Motor neuron (in vitro differentiated cells): Measurements from ENCODE around the gene CAMK2G. TPM values are rescaled to one million over a fixed set of nuclear protein-coding genes. Genes with fewer than 3 reads are reported as not detected.
A peak's percentile ranks its signal among the peaks of the same experiment; 100 is the strongest.
"Not testable (repeated sequence)": the region's sequence is repeated elsewhere in the genome, so short reads cannot be mapped to it uniquely, and the experiment has no call there.

Experiments used
- ATAC-seq, 8 experiments: fragments of 200-7000 bp; cut with Tn5 transposase; replicated peaks in 6 of 8; 2 replicates each; pipeline ENCODE4 v1.8.0; 2021; ENCODE audit warnings: mild to moderate bottlenecking in 8 of 8, moderate library complexity in 8 of 8
- H3K27ac ChIP-seq, 2 donors: fragments of 250-450 bp; sonication (Bioruptor Pico); 2 replicates each; pipeline ENCODE4 v1.9.0; 2021; ENCODE audit warnings: antibody characterized with exemption in 2 of 2, mild to moderate bottlenecking in 2 of 2, moderate library complexity in 1 of 2
- H3K4me1 ChIP-seq, 2 donors: fragments of 250-450 bp; sonication (Bioruptor Pico); replicated peaks in 1 of 2; 2 replicates each; pipeline ENCODE4 v1.6.1; 2021; ENCODE audit warnings: antibody characterized with exemption in 2 of 2, mild to moderate bottlenecking in 2 of 2, moderate library complexity in 1 of 2
- H3K4me3 ChIP-seq, 5 donors: fragments of 250-450 bp; sonication (Bioruptor Pico); 2 replicates each; pipeline ENCODE4 v1.9.0; 2021; ENCODE audit warnings: antibody characterized with exemption in 5 of 5, mild to moderate bottlenecking in 5 of 5, moderate library complexity in 4 of 5
- WGBS, 10 experiments: fragments of 450-650 bp; shearing (Covaris generic); methylation state at CpG; one replicate each; pipeline ENCODE4 v1.0.0; 2022; 5-methylcytosine and 5-hydroxymethylcytosine counted together
- in situ Hi-C, 9 experiments: fragments of 400-800 bp; cut with MboI; loops; one replicate each; pipeline ENCODE4 v1.15.0; 2021; ENCODE audit warnings: low sequenced_read_pairs in 9 of 9, low pct_unique_long_range_greater_than_20kb in 2 of 9; ENCODE audit not compliant: unreplicated experiment in 9 of 9
- total RNA-seq, 8 experiments: library from RNA; unstranded; fragments of 300-600 nt; gene quantifications; 2 replicates each; pipeline versions ENCODE4 v1.2.3 to v1.2.4, GENCODE V29; 2022

Gene CAMK2G
- total RNA-seq, 8 experiments from 2014 or later: 10.6 to 33.5 (median 24.3) TPM

GRCh38 chr10:73897693-73898092 lies 23.3 kb upstream of the CAMK2G start:
- no peak for ATAC-seq
- no peak overlapping the region for H3K4me3 ChIP-seq
- no peaks in the 10 kb centered on the region for H3K4me1 ChIP-seq
- WGBS, 10 experiments: 83 to 100% (median 100%) methylated on average over 1 of the region's 1 CpG; no CpG with 5 or more reads in 7 of the 10 experiments
- in situ Hi-C loops: loop anchor here in 5 of 9 experiments (25.0 kb wide), 2 partner anchors 190 to 340 kb away; no protein-coding TSS in a partner anchor
- no peak overlapping the region for H3K27ac ChIP-seq

GRCh38 chr10:73895381-73895780 lies 21.0 kb upstream of the CAMK2G start:
- WGBS, 10 experiments: 95 to 100% (median 99%) methylated on average over 2 to 9 of the region's 9 CpGs; no CpG with 5 or more reads in 6 of the 10 experiments
- in situ Hi-C loops: loop anchor here in 5 of 9 experiments (25.0 kb wide), 2 partner anchors 192 to 342 kb away; no protein-coding TSS in a partner anchor
- not testable (repeated sequence) for ATAC-seq, H3K4me3 ChIP-seq, H3K27ac ChIP-seq, H3K4me1 ChIP-seq

GRCh38 chr10:73894245-73894971 lies 20.1 kb upstream of the CAMK2G start:
- in situ Hi-C loops: loop anchor here in 5 of 9 experiments (25.0 kb wide), 2 partner anchors 193 to 343 kb away; no protein-coding TSS in a partner anchor
- WGBS, 10 experiments: 42 to 100% (median 82%) methylated on average over 2 to 5 of the region's 6 CpGs; no CpG with 5 or more reads in 2 of the 10 experiments
- no peak for ATAC-seq
- peaks cover 0 to 9% of the 10 kb centered on the region in 2 donors for H3K4me1 ChIP-seq
- H3K27ac ChIP-seq: no peak overlapping the region
- H3K4me3 ChIP-seq: no peak overlapping the region

GRCh38 chr10:73893426-73893825 lies 19.1 kb upstream of the CAMK2G start:
- H3K4me1 ChIP-seq: peaks cover 0 to 9% of the 10 kb centered on the region in 2 donors
- no peak overlapping the region for H3K27ac ChIP-seq
- peak in 2 of 8 experiments; percentile 13 to 28 for ATAC-seq
- no peak overlapping the region for H3K4me3 ChIP-seq
- in situ Hi-C loops: loop anchor here in 5 of 9 experiments (25.0 kb wide), 2 partner anchors 194 to 344 kb away; no protein-coding TSS in a partner anchor
- WGBS, 10 experiments: 26 to 100% (median 77%) methylated on average over 1 to 7 of the region's 8 CpGs; no CpG with 5 or more reads in 1 of the 10 experiments

- 11 to 80% (median 57%) methylated on average over 1 to 9 of the region's 10 CpGs for WGBS, 10 experiments
- peak in 6 of 8 experiments; percentile 29 to 82 (median 71) for ATAC-seq
- H3K4me3 ChIP-seq: no peak overlapping the region
- peak overlapping the region; percentile 24 to 43 for H3K27ac ChIP-seq
- H3K4me1 ChIP-seq: peaks cover 0 to 9% of the 10 kb centered on the region in 2 donors
- in situ Hi-C loops: loop anchor here in 5 of 9 experiments (25.0 kb wide), 2 partner anchors 195 to 345 kb away; no protein-coding TSS in a partner anchor
These were observed 18.1 kb upstream of the CAMK2G start for GRCh38 chr10:73892310-73893030.

- no peak overlapping the region for H3K27ac ChIP-seq
- in situ Hi-C loops: loop anchor here in 5 of 9 experiments (25.0 kb wide), 2 partner anchors 196 to 346 kb away; no protein-coding TSS in a partner anchor
- no peak overlapping the region for H3K4me3 ChIP-seq
- 53 to 90% (median 75%) methylated on average over 2 to 4 of the region's 5 CpGs; no CpG with 5 or more reads in 4 of the 10 experiments for WGBS, 10 experiments
- peaks cover 3 to 18% of the 10 kb centered on the region in 2 donors for H3K4me1 ChIP-seq
- ATAC-seq: no peak
These were observed 17.2 kb upstream of the CAMK2G start for GRCh38 chr10:73891540-73891939.

GRCh38 chr10:73890830-73891229 lies 16.5 kb upstream of the CAMK2G start:
- peaks cover 7 to 23% of the 10 kb centered on the region in 2 donors for H3K4me1 ChIP-seq
- H3K27ac ChIP-seq, H3K4me3 ChIP-seq, ATAC-seq: not testable (repeated sequence)
- WGBS, 10 experiments: 43 to 100% (median 76%) methylated on average over 1 to 3 of the region's 3 CpGs; no CpG with 5 or more reads in 2 of the 10 experiments
- in situ Hi-C loops: loop anchor here in 5 of 9 experiments (25.0 kb wide), 2 partner anchors 196 to 346 kb away; no protein-coding TSS in a partner anchor

- Histone ChIP-seq H3K4me3 (no peak overlapping the region), H3K27ac (no peak overlapping the region), H3K4me1 (peaks cover 7 to 23% of the 10 kb centered on the region in 2 donors)
- ATAC-seq: no peak
- in situ Hi-C loops: loop anchor here in 5 of 9 experiments (25.0 kb wide), 2 partner anchors 197 to 347 kb away; no protein-coding TSS in a partner anchor
- WGBS, 10 experiments: 73 to 97% (median 89%) methylated on average over 2 to 5 of the region's 5 CpGs; no CpG with 5 or more reads in 2 of the 10 experiments
These were observed 15.9 kb upstream of the CAMK2G start for GRCh38 chr10:73890261-73890660.

GRCh38 chr10:73889416-73889815 lies 15.1 kb upstream of the CAMK2G start:
- WGBS, 10 experiments: 92% methylated on average over 2 of the region's 3 CpGs; no CpG with 5 or more reads in 9 of the 10 experiments
- in situ Hi-C loops: loop anchor here in 7 of 9 experiments (10.0 to 25.0 kb wide), 4 partner anchors 55 to 348 kb away; no protein-coding TSS in a partner anchor
- not testable (repeated sequence) for H3K4me3 ChIP-seq, H3K27ac ChIP-seq, ATAC-seq
- H3K4me1 ChIP-seq: peaks cover 7 to 23% of the 10 kb centered on the region in 2 donors

- peak in 5 of 8 experiments; percentile 25 to 67 (median 53) for ATAC-seq
- 7 to 100% (median 56%) methylated on average over 1 to 5 of the region's 7 CpGs; no CpG with 5 or more reads in 4 of the 10 experiments for WGBS, 10 experiments
- Histone ChIP-seq H3K4me3 (no peak overlapping the region), H3K27ac (no peak overlapping the region), H3K4me1 (peaks cover 7 to 23% of the 10 kb centered on the region in 2 donors)
- in situ Hi-C loops: loop anchor here in 7 of 9 experiments (10.0 to 25.0 kb wide), 4 partner anchors 56 to 348 kb away; no protein-coding TSS in a partner anchor
These were observed 14.7 kb upstream of the CAMK2G start for GRCh38 chr10:73889014-73889413.

GRCh38 chr10:73888514-73888913 lies 14.2 kb upstream of the CAMK2G start:
- no peak for ATAC-seq
- Histone ChIP-seq H3K4me1 (peaks cover 7 to 23% of the 10 kb centered on the region in 2 donors), H3K4me3 (no peak overlapping the region), H3K27ac (no peak overlapping the region)
- in situ Hi-C loops: loop anchor here in 7 of 9 experiments (10.0 to 25.0 kb wide), 4 partner anchors 56 to 349 kb away; no protein-coding TSS in a partner anchor
- WGBS, 10 experiments: 7 to 100% (median 89%) methylated on average over 1 to 3 of the region's 5 CpGs; no CpG with 5 or more reads in 5 of the 10 experiments
